ENCODE results near the gene CYP27B1.

Gene CYP27B1

DNA sequence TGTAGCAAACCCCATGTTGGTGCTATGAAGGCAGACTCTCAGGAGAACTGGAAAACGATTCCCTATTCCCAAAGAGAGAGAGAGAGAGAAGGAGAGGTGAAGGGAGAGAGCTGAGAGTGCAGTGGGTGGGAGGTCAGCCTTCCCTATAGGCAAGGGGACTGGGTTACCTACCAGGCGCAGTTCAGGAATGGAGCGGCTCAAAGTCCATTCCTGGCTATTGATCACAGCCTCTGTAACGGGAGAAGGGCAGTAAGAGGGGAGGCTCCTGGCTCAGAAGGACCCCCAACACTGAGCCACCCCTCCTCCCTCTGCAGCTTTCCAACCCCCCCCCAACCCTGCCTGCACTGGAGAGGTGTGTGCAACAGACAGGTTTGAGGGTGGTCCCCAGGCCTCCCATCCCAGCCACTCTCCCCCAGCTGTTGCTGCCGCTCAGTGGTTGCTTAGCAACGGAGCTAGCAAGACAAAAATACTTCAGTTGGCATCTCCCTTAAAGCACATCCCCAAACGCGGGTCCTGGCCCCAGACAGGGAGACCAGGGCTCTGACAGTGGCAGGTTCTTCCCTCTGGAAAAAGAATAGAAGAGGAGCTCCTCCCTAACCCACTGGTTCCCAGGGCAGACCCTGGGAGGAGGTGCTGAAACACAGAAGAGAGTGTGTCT, 31.6 kb downstream of the CYP27B1 start:
- DNase-seq (ENCODE audit: low read depth): no peak

- DNase-seq (ENCODE audit: low read depth): no peak
These were observed 32.3 kb downstream of the CYP27B1 start for GRCh38 chr12:57734591-57734990.

GRCh38 chr12:57733928-57734327, 33.0 kb downstream of the CYP27B1 start:
- DNase-seq (ENCODE audit: low read depth): no peak

GRCh38 chr12:57732726-57733593, 33.9 kb downstream of the CYP27B1 start:
- no peak for DNase-seq (ENCODE audit: low read depth)

- no peak for DNase-seq (ENCODE audit: low read depth)
These were observed 34.6 kb downstream of the CYP27B1 start for GRCh38 chr12:57732270-57732669.

- DNase-seq (ENCODE audit: low read depth): no peak
These were observed 35.3 kb downstream of the CYP27B1 start for GRCh38 chr12:57731411-57732080.

GRCh38 chr12:57730336-57731067, 36.4 kb downstream of the CYP27B1 start:
- no peak for DNase-seq (ENCODE audit: low read depth)

GRCh38 chr12:57729321-57729844, 37.5 kb downstream of the CYP27B1 start:
- no peak for DNase-seq (ENCODE audit: low read depth)

DNA sequence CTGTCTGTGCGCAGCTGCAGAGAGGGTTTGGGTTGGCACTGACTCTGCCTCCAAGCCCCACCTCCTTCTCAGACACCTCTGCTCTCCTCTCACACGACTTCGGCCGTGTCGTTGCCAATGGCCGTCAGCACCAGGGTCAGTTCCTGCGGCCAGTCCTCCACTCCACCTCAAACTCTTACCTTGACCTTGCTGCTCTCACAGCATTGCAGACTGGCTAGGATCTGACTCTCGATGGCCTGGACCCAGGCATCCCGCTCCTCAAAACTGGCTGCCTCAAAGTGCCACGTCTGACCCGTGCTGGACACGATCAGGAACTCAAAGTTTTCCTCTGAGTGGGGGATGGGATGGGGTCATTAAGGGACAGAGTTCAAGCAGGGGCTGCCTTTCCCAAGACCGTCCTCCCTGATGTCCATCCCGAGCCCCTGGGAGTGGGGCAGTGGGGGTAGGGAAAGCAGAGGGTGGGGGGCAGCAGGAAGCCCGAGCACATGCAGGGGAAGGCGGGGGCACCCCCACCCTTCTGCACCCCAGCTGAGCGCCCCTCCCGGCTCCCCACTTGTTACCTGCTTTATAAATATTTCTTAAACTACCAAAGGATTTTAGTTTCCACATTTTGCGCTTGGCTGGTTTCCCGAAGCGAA, 39.0 kb downstream of the CYP27B1 start:
- DNase-seq (ENCODE audit: low read depth): no peak

DNA sequence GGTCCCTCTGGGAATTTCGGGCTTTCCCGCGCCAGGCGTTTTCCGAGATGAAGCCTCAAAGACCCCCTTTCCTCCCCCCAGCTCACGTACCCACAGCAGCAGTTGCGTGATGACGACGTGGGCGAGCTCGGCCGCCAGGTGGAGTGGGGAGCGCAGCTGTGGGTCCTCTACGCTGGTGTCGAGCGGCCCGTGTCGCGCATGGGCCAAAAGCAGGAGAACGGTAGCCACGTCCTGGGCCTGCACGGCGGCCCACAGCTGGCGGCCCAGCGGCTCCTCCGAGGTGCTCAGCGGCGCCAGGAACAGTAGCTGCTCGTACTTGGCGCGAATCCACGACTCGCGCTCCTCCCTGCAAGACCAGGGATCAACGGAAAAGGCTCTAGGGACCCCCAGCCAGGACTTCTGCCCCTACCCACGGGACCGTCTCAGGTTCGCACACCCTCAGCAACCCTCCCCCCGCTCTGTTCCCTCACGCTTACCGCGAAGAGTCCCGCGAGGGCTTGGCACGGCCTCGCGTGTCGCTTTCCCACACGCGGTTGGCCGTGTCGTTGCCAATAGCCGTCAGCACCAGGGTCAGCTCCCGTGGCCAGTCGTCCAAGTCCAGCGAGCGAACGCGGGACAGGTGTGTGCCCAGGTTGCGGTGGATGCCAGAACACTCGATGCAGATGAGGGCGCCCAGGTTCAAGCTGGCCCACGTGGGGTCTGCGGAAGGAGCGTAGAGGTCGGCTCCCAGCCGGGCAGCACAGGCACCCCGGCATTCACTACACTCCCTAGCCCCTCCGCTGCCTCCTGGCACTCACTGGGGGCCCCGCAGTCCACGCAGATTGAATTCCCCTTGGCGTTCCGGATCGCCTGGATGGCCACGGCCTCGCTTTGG, 39.8 kb downstream of the CYP27B1 start:
- DNase-seq (ENCODE audit: low read depth): no peak

DNA sequence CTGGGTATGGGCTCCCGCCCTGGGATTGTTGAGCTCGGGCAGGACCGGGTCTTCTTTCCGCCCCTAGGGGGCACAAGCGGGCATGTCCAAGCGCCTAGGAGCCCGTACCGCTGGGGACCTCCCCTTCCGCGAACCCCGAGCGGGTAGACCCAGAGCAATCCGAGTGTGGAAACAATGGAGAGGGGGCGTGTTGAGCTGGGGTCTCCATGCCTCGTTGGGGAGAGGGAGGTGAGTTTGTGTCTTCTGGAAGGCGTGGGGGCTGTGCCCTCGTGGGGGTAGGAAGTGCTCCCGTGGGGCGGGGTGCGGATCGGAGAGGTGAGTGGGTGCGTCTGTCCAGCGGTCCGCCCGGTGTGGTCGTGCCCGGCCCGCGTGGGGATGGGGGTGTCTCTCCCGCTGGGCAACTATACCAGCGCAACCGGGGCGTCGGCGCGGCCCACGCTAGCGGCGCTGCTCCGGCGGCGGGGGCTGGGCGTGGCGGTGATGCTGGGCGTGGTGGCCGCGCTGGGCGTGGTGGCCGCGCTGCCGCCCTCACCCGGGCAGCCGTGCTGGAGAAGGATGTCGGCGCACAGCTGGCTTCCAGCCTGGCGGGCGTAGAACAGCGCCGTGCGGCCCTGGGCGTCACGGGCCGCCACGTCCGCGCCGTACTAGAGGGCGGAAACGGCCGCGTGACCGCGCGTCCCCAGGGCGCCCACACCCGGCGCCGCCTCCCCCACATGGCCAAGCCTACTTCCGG, 40.6 kb downstream of the CYP27B1 start:
- DNase-seq (ENCODE audit: low read depth): no peak

DNA sequence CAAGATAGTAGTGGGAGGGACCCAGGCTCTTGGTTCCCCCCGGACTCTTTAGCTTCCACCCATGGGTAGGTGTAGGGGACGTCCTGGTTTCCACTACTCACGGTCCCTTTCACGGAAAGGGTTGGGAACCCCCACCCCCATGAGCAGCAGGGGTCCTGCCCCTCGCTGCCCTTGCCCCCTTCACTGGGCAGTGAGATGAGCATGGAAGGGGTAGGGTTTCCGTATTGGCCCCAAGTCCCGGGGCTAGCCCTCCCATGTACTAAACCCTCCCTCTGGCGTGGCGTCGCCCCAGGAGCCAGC, 41.1 kb downstream of the CYP27B1 start:
- DNase-seq (ENCODE audit: low read depth): no peak

DNA sequence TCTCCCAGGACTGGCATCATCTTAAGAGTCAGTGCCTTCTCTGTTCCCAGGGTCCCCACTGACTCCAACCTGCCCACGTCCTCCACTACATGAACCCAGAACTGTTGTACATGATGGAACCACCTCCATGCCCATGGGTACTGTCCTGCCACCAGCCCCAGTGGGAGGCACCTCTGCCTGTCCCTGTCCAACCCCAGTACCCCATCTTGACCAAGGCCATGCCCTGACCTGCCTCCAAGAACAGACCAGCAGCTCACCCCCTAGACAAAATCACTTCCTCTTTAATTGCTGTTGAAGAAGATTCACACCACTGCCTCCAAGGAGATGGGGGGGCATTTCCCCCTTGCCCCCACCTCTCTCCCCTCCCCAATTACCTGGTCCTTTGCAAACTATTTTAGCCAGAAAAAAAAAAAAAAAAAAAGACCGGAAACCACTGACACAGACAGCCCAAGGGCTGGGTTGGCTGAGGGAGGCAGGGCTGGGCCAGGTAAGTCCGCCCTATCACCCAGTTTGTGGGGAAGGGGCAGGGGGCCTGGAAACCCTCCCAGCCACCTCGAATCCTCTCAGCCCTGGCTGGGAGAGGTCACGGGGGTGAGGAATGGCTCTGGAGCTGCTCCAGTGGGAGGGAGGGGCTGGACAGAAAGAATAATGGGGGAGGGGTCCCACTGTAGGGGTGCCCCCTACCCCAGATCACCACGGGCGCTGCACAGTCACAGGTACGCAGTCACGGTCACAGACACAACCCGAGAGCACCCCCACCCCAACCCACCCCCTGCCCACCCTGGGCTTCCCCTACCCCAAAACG, 41.7 kb downstream of the CYP27B1 start:
- no peak for DNase-seq (ENCODE audit: low read depth)

- DNase-seq (ENCODE audit: low read depth): no peak
These were observed 42.6 kb downstream of the CYP27B1 start for GRCh38 chr12:57724003-57724935.

DNA sequence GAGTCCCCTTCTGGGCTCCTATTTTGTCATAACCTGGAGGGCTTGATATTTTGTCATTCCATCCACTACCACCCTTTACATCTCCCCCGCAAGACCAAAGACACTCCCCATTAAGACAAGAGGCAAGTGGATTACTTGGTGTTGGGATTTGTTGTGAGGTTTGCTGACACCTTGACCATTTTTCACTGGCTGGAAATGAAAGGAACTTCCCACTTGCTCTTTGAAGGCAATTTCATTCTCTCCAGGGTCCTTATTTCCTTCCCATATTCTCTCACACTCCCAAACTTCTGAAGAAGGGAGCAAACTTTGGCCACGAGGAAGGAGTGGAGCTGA, 43.3 kb downstream of the CYP27B1 start:
- DNase-seq (ENCODE audit: low read depth): no peak

GRCh38 chr12:57722716-57723629, 43.9 kb downstream of the CYP27B1 start:
- DNase-seq (ENCODE audit: low read depth): no peak
